ENCODE data around the gene NME5. TPM values are rescaled to one million over a fixed set of nuclear protein-coding genes. Genes with fewer than 3 reads are reported as not detected.

NME5 gene
- total and polyA plus RNA-seq, 2 of the 8 experiments (the other 6 are each of a cell fraction or from before 2014, with no cell fraction given) = 0.48 to 0.89 TPM

GRCh38 chr5:138139781-138140090, 508 bp upstream of the NME5 start (continued):
- TF ChIP-seq USF2 (IDR thresholded peaks at IDR 0.05; ENCODE audit: low read length) (no peak), GTF2F1 (IDR thresholded peaks at IDR 0.05; ENCODE audit: borderline replicate concordance, low read depth, low read length) (no peak)

All from H1 (cell line).